K562 (cell line): ENCODE measurements around the gene ANTKMT. TPM values are rescaled to one million over a fixed set of nuclear protein-coding genes. Genes with fewer than 3 reads are reported as not detected.
A peak's percentile ranks its signal among the peaks of the same experiment; 100 is the strongest.
"Not testable (repeated sequence)": the region's sequence is repeated elsewhere in the genome, so short reads cannot be mapped to it uniquely, and the experiment has no call there.

Source experiments
- ATAC-seq: fragments of 200-7000 bp; cut with Tn5 transposase; 3 replicates; pipeline ENCODE4 v1.9.1; 2020; ENCODE audit warnings: moderate library complexity
- BruUV-seq: library from RNA; stranded (reverse); fragments of 400-500 nt; replicated peaks from 2 replicates; lab custom pipeline; 2021; lab: Mats Ljungman, UMichigan
- CTCF ChIA-PET: fragments of 300-600 bp; formaldehyde crosslinking; extraction: SDS; loops from one replicate; lab custom pipeline; 2021; ENCODE audit warnings: low intra/inter-chr PET ratio; lab: Yijun Ruan, JAX
- POLR2A ChIA-PET: fragments of 300-600, 350-650 bp; sonication (Branson Sonifier 250); formaldehyde crosslinking; extraction: SDS; loops from one replicate; lab custom pipeline; 2021; ENCODE audit warnings: antibody characterized with exemption, inconsistent platforms; lab: Yijun Ruan, JAX
- DNase-seq, 4 experiments: peaks; one replicate each; pipeline versions ENCODE4 v3.0.0 to v3.0.0-alpha.2; 2011 to 2018; ENCODE audit warnings: low spot score in 3 of 4, mixed read lengths in 3 of 4; ENCODE audit errors: extremely low read depth in 1 of 4
- FAIRE-seq: peaks from 2 replicates; lab custom pipeline; 2011; peaks lifted over from hg19 to GRCh38; lab: Jason Lieb, UNC
- H2AFZ ChIP-seq: 2 replicates; pipeline ENCODE4 v1.6.0; 2011; ENCODE audit warnings: low read depth, low read length, control low read depth, inconsistent platforms
- H3K27ac ChIP-seq: fragments of 200-600 bp; 3 replicates; pipeline ENCODE4 v1.8.0; 2011; ENCODE audit warnings: low read depth, mild to moderate bottlenecking, control low read depth, inconsistent platforms, low read length, moderate library complexity, mixed read lengths; ENCODE audit errors: extremely low read depth
- H3K27me3 ChIP-seq, 2 experiments: fragments of 300-600 bp in 1 of 2; 2 replicates in 1 of 2; 3 replicates in 1 of 2; pipeline versions ENCODE4 v1.6.0 to v1.8.0; 2011; ENCODE audit warnings: inconsistent platforms in 2 of 2, low read length in 2 of 2, mild to moderate bottlenecking in 1 of 2, mixed read lengths in 1 of 2, moderate library complexity in 1 of 2; ENCODE audit not compliant: control insufficient read depth in 2 of 2, insufficient read depth in 2 of 2
- H3K36me3 ChIP-seq: fragments of 300-600 bp; 3 replicates; pipeline ENCODE4 v1.8.0; 2011; ENCODE audit warnings: mild to moderate bottlenecking, low read length, inconsistent platforms; ENCODE audit not compliant: control insufficient read depth, insufficient read depth
- H3K4me1 ChIP-seq, 2 experiments: fragments of 200-600 bp in 1 of 2; replicated peaks in 1 of 2; 2 replicates in 1 of 2; 3 replicates in 1 of 2; pipeline versions ENCODE4 v1.5.1 to v1.8.0; 2011; ENCODE audit warnings: inconsistent platforms in 2 of 2, low read length in 2 of 2, mild to moderate bottlenecking in 1 of 2, mixed read lengths in 1 of 2, moderate library complexity in 1 of 2; ENCODE audit not compliant: control insufficient read depth in 2 of 2, insufficient read depth in 2 of 2
- H3K4me2 ChIP-seq: 2 replicates; pipeline ENCODE4 v1.6.1; 2011; ENCODE audit warnings: low read length, control low read depth, inconsistent platforms, mixed read lengths; ENCODE audit not compliant: insufficient read depth
- H3K4me3 ChIP-seq: fragments of 200-600 bp; sonication (generic), shearing (Covaris generic); 2 replicates; pipeline ENCODE4 v1.5.1; 2016; ENCODE audit warnings: control low read depth, inconsistent platforms
- H3K79me2 ChIP-seq: fragments of 200-600 bp; 3 replicates; pipeline ENCODE4 v1.8.0; 2011; ENCODE audit warnings: low read length, inconsistent platforms; ENCODE audit not compliant: control insufficient read depth, insufficient read depth
- H3K9ac ChIP-seq, 2 experiments: 2 replicates each; pipeline versions ENCODE4 v1.6.0 to v1.6.1; 2011; ENCODE audit warnings: low read depth in 2 of 2, low read length in 2 of 2, control low read depth in 1 of 2, inconsistent platforms in 1 of 2, mild to moderate bottlenecking in 1 of 2, mixed read lengths in 1 of 2; ENCODE audit not compliant: insufficient read depth in 1 of 2
- H3K9me1 ChIP-seq: one replicate; pipeline ENCODE4 v1.6.0; 2011; ENCODE audit warnings: inconsistent platforms, mild to moderate bottlenecking, low read length, moderate library complexity; ENCODE audit not compliant: control insufficient read depth, insufficient read depth
- H3K9me3 ChIP-seq: replicated peaks from 2 replicates; pipeline ENCODE4 v1.5.1; 2011; ENCODE audit warnings: low read depth, low read length, inconsistent platforms; ENCODE audit not compliant: control insufficient read depth, insufficient read depth
- H4K20me1 ChIP-seq: replicated peaks from 2 replicates; pipeline ENCODE4 v1.6.1; 2011; ENCODE audit warnings: low read length, inconsistent platforms, mixed read lengths; ENCODE audit not compliant: control insufficient read depth, insufficient read depth
- BCOR ChIP-seq: fragments of 450-650 bp; IDR thresholded peaks from 2 replicates; pipeline ENCODE4 v1.6.1; 2016
- CEBPB ChIP-seq: fragments of 450-650 bp; IDR thresholded peaks from 2 replicates; pipeline ENCODE4 v1.6.1; 2016; ENCODE audit warnings: missing genetic modification characterization, missing compliant biosample characterization
- CREM ChIP-seq: IDR thresholded peaks from 2 replicates; pipeline ENCODE4 v1.6.1; 2014; ENCODE audit warnings: antibody characterized with exemption, low read depth
- CTCF ChIP-seq, 3 experiments: IDR thresholded peaks in 2 of 3; conservative IDR thresholded peaks in 1 of 3; 2 replicates each; pipeline ENCODE4 v1.5.1; 2011 to 2012; ENCODE audit warnings: low read length in 3 of 3, mild to moderate bottlenecking in 3 of 3, control low read depth in 2 of 3, improper control_type of control experiment in 1 of 3, inconsistent platforms in 1 of 3, low read depth in 1 of 3, mixed read lengths in 1 of 3, moderate library complexity in 1 of 3; ENCODE audit not compliant: insufficient read depth in 2 of 3
- EGR1 ChIP-seq: fragments of 450-650 bp; conservative IDR thresholded peaks from 2 replicates; pipeline ENCODE4 v1.6.1; 2017; ENCODE audit warnings: mild to moderate bottlenecking
- FOSL1 ChIP-seq: fragments of 200-800 bp; sonication (Bioruptor generic); conservative IDR thresholded peaks from 2 replicates; pipeline ENCODE4 v1.6.1; 2016; ENCODE audit warnings: missing genetic modification characterization, missing compliant biosample characterization
- FOXK1 ChIP-seq: sonication (generic); formaldehyde crosslinking; IDR thresholded peaks from 2 replicates; pipeline ENCODE4 v1.8.0; 2022; ENCODE audit warnings: missing genetic modification reagents, mild to moderate bottlenecking, borderline replicate concordance
- KDM1A ChIP-seq, 2 experiments: fragments of 450-650 bp; IDR thresholded peaks; 2 replicates each; pipeline ENCODE4 v1.6.1; 2016; ENCODE audit warnings: mild to moderate bottlenecking in 2 of 2
- KLF13 ChIP-seq: fragments of 450-650 bp; IDR thresholded peaks from 2 replicates; pipeline ENCODE4 v1.6.1; 2016; ENCODE audit warnings: missing genetic modification characterization, low read depth, mild to moderate bottlenecking, missing compliant biosample characterization, moderate library complexity, borderline replicate concordance
- L3MBTL2 ChIP-seq: fragments of 450-650 bp; IDR thresholded peaks from 2 replicates; pipeline ENCODE4 v1.6.1; 2016; ENCODE audit warnings: mild to moderate bottlenecking, moderate library complexity
- STAG1 ChIP-seq: sonication (generic); formaldehyde crosslinking; IDR thresholded peaks from 2 replicates; pipeline ENCODE4 v1.5.0; 2020; ENCODE audit warnings: missing genetic modification reagents, borderline replicate concordance
- ZC3H11A ChIP-seq: IDR thresholded peaks from 2 replicates; pipeline ENCODE4 v1.6.1; 2012; ENCODE audit warnings: low read depth, low read length, improper control_type of control experiment
- WGBS: fragments of 100-300 bp; shearing (Covaris generic); methylation state at CpG from one replicate; pipeline ENCODE4 v1.1.6; 2016; ENCODE audit warnings: low coverage, mixed read lengths; ENCODE audit not compliant: insufficient coverage; ENCODE audit errors: missing lambda C conversion rate; 5-methylcytosine and 5-hydroxymethylcytosine counted together
- in situ Hi-C: fragments of 300-500 bp; cut with MboI; formaldehyde crosslinking; loops from 4 replicates; pipeline ENCODE4 v1.15.0; 2018; ENCODE audit warnings: inconsistent platforms, mixed read lengths
- intact Hi-C: fragments of 100-400 bp; cut with micrococcal nuclease; formaldehyde crosslinking; loops from 2 replicates; pipeline ENCODE4 v1.14.2; 2022
- polyA plus RNA-seq, 8 experiments: library from polyadenylated mRNA; depleted of rRNA in 4 of 8; stranded (reverse) in 5 of 8; unstranded in 3 of 8; fragments of >200 nt; fragmentation: Nextera tagmentation in 2 of 8; fragmentation: Illumina TruSeq in 1 of 8; extraction: Ambion mirVana in 2 of 8; extraction: Trizol in 1 of 8; gene quantifications; 2 replicates each; pipeline versions ENCODE4 v1.2.1 to v1.2.3, GENCODE V29; 2011 to 2014; ENCODE audit warnings: inconsistent platforms in 1 of 8, missing spikeins in 1 of 8
- total RNA-seq, 7 experiments: library from RNA; depleted of rRNA in 6 of 7; stranded (reverse); fragments of >200 nt in 6 of 7; fragmentation: Illumina TruSeq in 2 of 7; extraction: Trizol in 2 of 7; gene quantifications; 2 replicates each; pipeline versions ENCODE4 v1.2.1 to v1.2.3, GENCODE V29; 2011 to 2021; ENCODE audit warnings: low replicate concordance in 1 of 7
- TF ChIP-seq, protein P1 (sequence below): IDR thresholded peaks from 3 replicates; pipeline ENCODE4 v1.6.1; 2011; ENCODE audit warnings: borderline replicate concordance, mild to moderate bottlenecking, moderate library complexity; ENCODE audit not compliant: insufficient read length; ENCODE audit errors: extremely low read depth

Gene ANTKMT
- total and polyA plus RNA-seq, 9 of the 15 experiments (the other 6 are each of a cell fraction or from before 2014, with no cell fraction given) = 0.58 to 217 (median 19.1) TPM

- TF ChIP-seq CEBPB (tag) = no peak
- TF ChIP-seq FOXK1 (CRISPR knock-in tag) = no peak
- TF ChIP-seq ZC3H11A = no peak
Measured at GRCh38 chr16:711548-712320, 9.2 kb upstream of the ANTKMT start (continued).

DNA sequence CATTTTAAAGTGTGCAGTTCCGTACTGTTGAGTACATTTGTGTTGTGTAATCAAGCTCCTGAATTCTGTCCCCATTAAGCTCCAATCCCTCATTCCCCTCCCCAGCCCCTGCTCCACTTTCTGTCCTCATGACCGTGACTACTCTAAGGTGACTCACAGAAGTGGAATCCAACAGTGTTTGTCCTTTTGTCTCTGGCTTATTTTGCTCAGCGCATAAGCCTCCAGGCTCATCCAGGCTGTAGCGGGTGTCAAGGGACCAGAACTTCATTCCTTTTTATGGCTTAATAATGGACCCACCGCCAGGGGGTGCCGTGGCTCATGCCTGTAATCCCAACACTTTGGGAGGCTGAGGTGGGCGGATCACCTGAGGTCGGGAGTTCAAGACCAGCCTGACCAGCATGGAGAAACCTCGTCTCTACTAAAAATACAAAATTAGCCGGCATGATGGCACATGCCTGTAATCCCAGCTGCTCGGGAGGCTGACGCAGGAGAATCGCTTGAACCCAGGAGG is 8.2 kb upstream of the ANTKMT start:
- H3K9ac ChIP-seq, H3K9me3 ChIP-seq, H3K4me2 ChIP-seq, H2AFZ ChIP-seq, H3K9me1 ChIP-seq, H3K27ac ChIP-seq, H3K4me3 ChIP-seq, H3K36me3 ChIP-seq, H3K27me3 ChIP-seq, BruUV-seq: not testable (repeated sequence)
- ChIA-PET POLR2A (interaction anchor here (0.7 to 1.2 kb wide), 3 partner anchors 8 to 94 kb away, joined by 3 read pairs; partner anchors contain the start of gene ANTKMT), CTCF (interaction anchor here (0.6 to 4.5 kb wide), 4 partner anchors 30 to 390 kb away, joined by 4 to 73 read pairs (median 10); no protein-coding TSS in a partner anchor)
- Histone ChIP-seq H3K79me2 (peaks cover 12% of the 10 kb centered on the region), H4K20me1 (peaks cover 20% of the 10 kb centered on the region; the same call in 1 of the 2 replicates), H3K4me1 (peaks cover 7 to 69% of the 10 kb centered on the region in 2 experiments; a peak in 3 of 5 replicates)
- in situ Hi-C loops = loop anchor here (5.0 to 10.0 kb wide), 2 partner anchors 75 to 342 kb away; partner anchors contain the start of genes CHTF18 and RPUSD1
- ATAC-seq = peak; percentile 29
- peak; percentile 96 for FAIRE-seq
- 27% methylated on average over 13 of the region's 13 CpGs for WGBS
- peak in 2 of 4 experiments; percentile 46 to 85 for DNase-seq
- intact Hi-C loops = loop anchor here (5.0 kb wide), 1 partner anchor 95 kb away; no protein-coding TSS in a partner anchor
- TF ChIP-seq KDM1A (IDR thresholded peaks at IDR 0.05) = 0 out of 4 replicates have a peak, but pooled peaks of 1 of the 2 experiments have one; percentile 7
- peak; percentile 44; the same call in 1 of the 2 replicates for TF ChIP-seq BCOR
- TF ChIP-seq CREM = 0 out of 2 replicates have a peak, but pooled peaks have one; percentile 15
- peak; percentile 56; the same call in 1 of the 2 replicates for TF ChIP-seq STAG1 (CRISPR knock-in tag)
- 0 out of 2 replicates have a peak, but pooled peaks have one; percentile 23 for TF ChIP-seq L3MBTL2
- TF ChIP-seq FOSL1 (tag) = peak; percentile 66
- TF ChIP-seq, protein P1, sequence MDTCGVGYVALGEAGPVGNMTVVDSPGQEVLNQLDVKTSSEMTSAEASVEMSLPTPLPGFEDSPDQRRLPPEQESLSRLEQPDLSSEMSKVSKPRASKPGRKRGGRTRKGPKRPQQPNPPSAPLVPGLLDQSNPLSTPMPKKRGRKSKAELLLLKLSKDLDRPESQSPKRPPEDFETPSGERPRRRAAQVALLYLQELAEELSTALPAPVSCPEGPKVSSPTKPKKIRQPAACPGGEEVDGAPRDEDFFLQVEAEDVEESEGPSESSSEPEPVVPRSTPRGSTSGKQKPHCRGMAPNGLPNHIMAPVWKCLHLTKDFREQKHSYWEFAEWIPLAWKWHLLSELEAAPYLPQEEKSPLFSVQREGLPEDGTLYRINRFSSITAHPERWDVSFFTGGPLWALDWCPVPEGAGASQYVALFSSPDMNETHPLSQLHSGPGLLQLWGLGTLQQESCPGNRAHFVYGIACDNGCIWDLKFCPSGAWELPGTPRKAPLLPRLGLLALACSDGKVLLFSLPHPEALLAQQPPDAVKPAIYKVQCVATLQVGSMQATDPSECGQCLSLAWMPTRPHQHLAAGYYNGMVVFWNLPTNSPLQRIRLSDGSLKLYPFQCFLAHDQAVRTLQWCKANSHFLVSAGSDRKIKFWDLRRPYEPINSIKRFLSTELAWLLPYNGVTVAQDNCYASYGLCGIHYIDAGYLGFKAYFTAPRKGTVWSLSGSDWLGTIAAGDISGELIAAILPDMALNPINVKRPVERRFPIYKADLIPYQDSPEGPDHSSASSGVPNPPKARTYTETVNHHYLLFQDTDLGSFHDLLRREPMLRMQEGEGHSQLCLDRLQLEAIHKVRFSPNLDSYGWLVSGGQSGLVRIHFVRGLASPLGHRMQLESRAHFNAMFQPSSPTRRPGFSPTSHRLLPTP = peak; percentile 10
- TF ChIP-seq CTCF (IDR thresholded peaks at IDR 0.05 in 2 of 3, conservative IDR thresholded peaks at IDR 0.05 in 1 of 3; ENCODE audit: insufficient read depth in 2 of 3, low read depth in 1 of 3, low read length in 3 of 3) = peak; percentile 59 to 70 (median 66)
- peak; percentile 71 for TF ChIP-seq CEBPB (tag)
- TF ChIP-seq EGR1 = peak; percentile 94
- peak; percentile 82; the same call in 1 of the 2 replicates for TF ChIP-seq KLF13 (tag)
